PC-3 (cell line): Measurements from ENCODE around the gene TRABD2B. TPM values are rescaled to one million over a fixed set of nuclear protein-coding genes. Genes with fewer than 3 reads are reported as not detected.

ENCODE experiments used
- ATAC-seq: fragments of 200-7000 bp; cut with Tn5 transposase; 2 replicates; pipeline ENCODE4 v1.9.1; 2020; ENCODE audit warnings: mild to moderate bottlenecking, moderate library complexity
- BruUV-seq: library from RNA; stranded (reverse); fragments of 400-500 nt; replicated peaks from 2 replicates; lab custom pipeline; 2021; lab: Mats Ljungman, UMichigan
- CTCF ChIA-PET: fragments of 300-600 bp; sonication (Branson Sonifier 250); formaldehyde crosslinking; loops from one replicate; lab custom pipeline; 2022; ENCODE audit warnings: antibody characterized with exemption; lab: Charles Lee
- POLR2A ChIA-PET: fragments of 300-600 bp; sonication (Branson Sonifier 250); formaldehyde crosslinking; loops from one replicate; lab custom pipeline; 2022; ENCODE audit warnings: antibody characterized with exemption; ENCODE audit not compliant: unreplicated experiment; lab: Charles Lee
- DNase-seq: peaks from one replicate; pipeline ENCODE4 v3.0.0-alpha.2; 2015
- H2AFZ ChIP-seq: fragments of 300-600 bp; sonication (generic); 2 replicates; pipeline ENCODE4 v1.6.0; 2016; ENCODE audit warnings: antibody characterized with exemption, low read length
- H3F3A ChIP-seq: fragments of 300-600 bp; sonication (generic); one replicate; pipeline ENCODE4 v1.6.0; 2017; ENCODE audit warnings: antibody characterized with exemption, low read length, control low read depth, mild to moderate bottlenecking; ENCODE audit not compliant: unreplicated experiment
- H3K27ac ChIP-seq: fragments of 300-600 bp; sonication (generic); 2 replicates; pipeline ENCODE4 v1.5.1; 2016; ENCODE audit warnings: mild to moderate bottlenecking, low read length
- H3K27me3 ChIP-seq: fragments of 300-600 bp; sonication (generic); 2 replicates; pipeline ENCODE4 v1.6.1; 2016; ENCODE audit warnings: low read length, mixed read lengths
- H3K36me3 ChIP-seq: fragments of 300-600 bp; sonication (generic); 2 replicates; pipeline ENCODE4 v1.6.1; 2016; ENCODE audit warnings: low read depth, mixed run types, low read length, mixed read lengths
- H3K4me1 ChIP-seq: fragments of 300-600 bp; sonication (generic); 2 replicates; pipeline ENCODE4 v1.5.1; 2016; ENCODE audit warnings: low read length; ENCODE audit not compliant: insufficient read depth
- H3K4me2 ChIP-seq: fragments of 300-600 bp; sonication (generic); 2 replicates; pipeline ENCODE4 v1.6.0; 2016; ENCODE audit warnings: low read length
- H3K4me3 ChIP-seq: fragments of 300-600 bp; sonication (generic); 2 replicates; pipeline ENCODE4 v1.5.1; 2016; ENCODE audit warnings: mild to moderate bottlenecking, low read length, mixed read lengths
- H3K79me2 ChIP-seq: fragments of 300-600 bp; sonication (generic); 2 replicates; pipeline ENCODE4 v1.6.1; 2017; ENCODE audit warnings: low read length, mixed read lengths
- H3K9ac ChIP-seq: fragments of 300-600 bp; sonication (generic); 2 replicates; pipeline ENCODE4 v1.6.0; 2016; ENCODE audit warnings: mild to moderate bottlenecking, low read length
- H3K9me2 ChIP-seq: fragments of 300-600 bp; sonication (generic); replicated peaks from 2 replicates; pipeline ENCODE4 v1.6.1; 2016; ENCODE audit warnings: mixed run types, low read length, mixed read lengths
- H3K9me3 ChIP-seq: fragments of 300-600 bp; sonication (generic); 2 replicates; pipeline ENCODE4 v1.6.1; 2016; ENCODE audit warnings: low read length, mixed read lengths
- H4K20me1 ChIP-seq: fragments of 300-600 bp; sonication (generic); 2 replicates; pipeline ENCODE4 v1.6.1; 2016; ENCODE audit warnings: low read length, mixed read lengths
- CTCF ChIP-seq: fragments of 300-600 bp; sonication (generic); conservative IDR thresholded peaks from 2 replicates; pipeline ENCODE4 v1.5.1; 2017; ENCODE audit warnings: antibody characterized with exemption, low read depth, mild to moderate bottlenecking, low read length
- EZH2 ChIP-seq: fragments of 300-600 bp; sonication (generic); IDR thresholded peaks from one replicate; pipeline ENCODE4 v1.6.1; 2017; ENCODE audit warnings: antibody characterized with exemption, mild to moderate bottlenecking, low read length; ENCODE audit not compliant: unreplicated experiment
- EZH2phosphoT487 ChIP-seq: fragments of 300-600 bp; sonication (generic); IDR thresholded peaks from 2 replicates; pipeline ENCODE4 v1.6.1; 2018; ENCODE audit warnings: mild to moderate bottlenecking, antibody characterized with exemption, low read length, borderline replicate concordance
- intact Hi-C: fragments of 100-400 bp; cut with micrococcal nuclease; formaldehyde crosslinking; loops from 2 replicates; pipeline ENCODE4 v1.9.0; 2023
- total RNA-seq: library from RNA; depleted of rRNA; stranded (reverse); fragments of >200 nt; gene quantifications from 2 replicates; pipeline ENCODE4 v1.2.3, GENCODE V29; 2014

Gene TRABD2B
- total RNA-seq, 1 experiment from 2014 or later: 0.44 TPM

- Histone ChIP-seq H4K20me1 (no peaks in the 10 kb centered on the region), H3K9ac (no peak overlapping the region), H2AFZ (no peak overlapping the region), H3K4me3 (no peak overlapping the region), H3K4me2 (no peak overlapping the region), H3K9me3 (no peaks in the 10 kb centered on the region), H3K27me3 (no peaks in the 10 kb centered on the region), H3K9me2 (no peaks in the 10 kb centered on the region), H3K27ac (no peak overlapping the region), H3K36me3 (no peaks in the 10 kb centered on the region; the same call in 1 of the 2 replicates), H3F3A (no peaks in the 10 kb centered on the region), H3K79me2 (no peaks in the 10 kb centered on the region), H3K4me1 (no peaks in the 10 kb centered on the region)
- POLR2A ChIA-PET: no interaction called here
- ATAC-seq (no peak), DNase-seq (no peak)
- intact Hi-C loops: no loop called here
- no peak for TF ChIP-seq EZH2
- TF ChIP-seq EZH2phosphoT487: no peak
- TF ChIP-seq CTCF: no peak
- BruUV-seq: no TSS peak
- CTCF ChIA-PET: no interaction called here
Measured at GRCh38 chr1:47841356-47841755, 155.8 kb downstream of the TRABD2B start.

GRCh38 chr1:47840393-47841190, 156.6 kb downstream of the TRABD2B start:
- H3K9me2 ChIP-seq: no peaks in the 10 kb centered on the region
- H3K4me2 ChIP-seq: no peak overlapping the region
- no peak overlapping the region for H3K9ac ChIP-seq
- POLR2A ChIA-PET: no interaction called here
- H2AFZ ChIP-seq: no peak overlapping the region
- no peak overlapping the region for H3K4me3 ChIP-seq
- no peaks in the 10 kb centered on the region for H3K9me3 ChIP-seq
- H3K27ac ChIP-seq: no peak overlapping the region
- TF ChIP-seq CTCF (no peak), EZH2 (no peak), EZH2phosphoT487 (no peak)
- no peaks in the 10 kb centered on the region for H3F3A ChIP-seq
- ATAC-seq (no peak), DNase-seq (no peak)
- intact Hi-C loops: no loop called here
- CTCF ChIA-PET: no interaction called here
- no TSS peak for BruUV-seq
- no peaks in the 10 kb centered on the region for H3K4me1 ChIP-seq
- no peaks in the 10 kb centered on the region for H3K79me2 ChIP-seq
- H3K27me3 ChIP-seq: no peaks in the 10 kb centered on the region
- H3K36me3 ChIP-seq: no peaks in the 10 kb centered on the region; the same call in 1 of the 2 replicates
- no peaks in the 10 kb centered on the region for H4K20me1 ChIP-seq

- Histone ChIP-seq H3K27me3 (no peaks in the 10 kb centered on the region), H3K27ac (no peak overlapping the region), H3K4me2 (no peak overlapping the region), H3K4me3 (no peak overlapping the region), H3K9ac (no peak overlapping the region), H3K9me2 (no peaks in the 10 kb centered on the region), H3F3A (no peaks in the 10 kb centered on the region), H3K79me2 (no peaks in the 10 kb centered on the region), H2AFZ (no peak overlapping the region), H4K20me1 (no peaks in the 10 kb centered on the region), H3K36me3 (no peaks in the 10 kb centered on the region; the same call in 1 of the 2 replicates), H3K4me1 (no peaks in the 10 kb centered on the region), H3K9me3 (no peaks in the 10 kb centered on the region)
- intact Hi-C loops: no loop called here
- no TSS peak for BruUV-seq
- DNase-seq (no peak), ATAC-seq (no peak)
- CTCF ChIA-PET: no interaction called here
- POLR2A ChIA-PET: no interaction called here
- TF ChIP-seq EZH2 (no peak), EZH2phosphoT487 (no peak), CTCF (no peak)
Measured at GRCh38 chr1:47839433-47839760, 157.8 kb downstream of the TRABD2B start.
